HCT116 (cell line): ENCODE results near the gene OPCML. TPM values are rescaled to one million over a fixed set of nuclear protein-coding genes. Genes with fewer than 3 reads are reported as not detected.

Experiments used
- ATAC-seq: fragments of 200-7000 bp; cut with Tn5 transposase; 2 replicates; pipeline ENCODE4 v1.9.1; 2020; ENCODE audit warnings: mild to moderate bottlenecking, moderate library complexity
- BruUV-seq: library from RNA; stranded (reverse); fragments of 400-500 nt; replicated peaks from 2 replicates; lab custom pipeline; 2021; lab: Mats Ljungman, UMichigan
- CTCF ChIA-PET: fragments of 300-600 bp; sonication (Branson Sonifier 250); formaldehyde crosslinking; loops from one replicate; lab custom pipeline; 2021; ENCODE audit warnings: antibody characterized with exemption; lab: Charles Lee
- POLR2A ChIA-PET: fragments of 300-600, 350-600 bp; sonication (Branson Sonifier 250); formaldehyde crosslinking; loops from one replicate; lab custom pipeline; 2021; ENCODE audit warnings: antibody characterized with exemption; lab: Charles Lee
- RAD21 ChIA-PET, 2 experiments: fragments of 300-600 bp; sonication (Branson Sonifier 250); formaldehyde crosslinking; loops; one replicate each; lab custom pipeline; 2023; ENCODE audit warnings: low total read pairs in 2 of 2; ENCODE audit not compliant: uncharacterized antibody in 2 of 2, unreplicated experiment in 2 of 2, low non-redundant PET in 1 of 2; lab: Charles Lee
- DNase-seq: peaks from one replicate; pipeline ENCODE4 v3.0.0-alpha.2; 2010; ENCODE audit warnings: low read depth, low spot score
- H2AFZ ChIP-seq: fragments of 200-600 bp; shearing (Covaris generic), sonication (generic); 2 replicates; pipeline ENCODE4 v1.6.1; 2017; ENCODE audit warnings: low read depth, mixed run types, mixed read lengths, antibody characterized with exemption, low read length; ENCODE audit not compliant: poor library complexity, severe bottlenecking
- H3K27ac ChIP-seq: 2 replicates; pipeline ENCODE4 v1.5.1; 2012; ENCODE audit warnings: low read depth, low read length
- H3K27me3 ChIP-seq: fragments of 200-600 bp; sonication (generic); 2 replicates; pipeline ENCODE4 v1.6.1; 2016; ENCODE audit warnings: mixed run types, low read length, mixed read lengths; ENCODE audit not compliant: insufficient read depth
- H3K36me3 ChIP-seq, 2 experiments: fragments of 200-500 bp in 1 of 2; fragments of 200-600 bp in 1 of 2; sonication (Bioruptor generic) in 1 of 2; sonication (generic) in 1 of 2; 2 replicates each; pipeline versions ENCODE4 v1.5.1 to v1.6.1; 2014 to 2016; ENCODE audit warnings: low read length in 2 of 2, inconsistent platforms in 1 of 2, mixed read lengths in 1 of 2, mixed run types in 1 of 2; ENCODE audit not compliant: insufficient read depth in 2 of 2, control insufficient read depth in 1 of 2
- H3K4me1 ChIP-seq, 2 experiments: fragments of 200-600 bp in 1 of 2; sonication (generic) in 1 of 2; 2 replicates each; pipeline versions ENCODE4 v1.5.1 to v1.6.1; 2012 to 2017; ENCODE audit warnings: low read length in 2 of 2, inconsistent platforms in 1 of 2, mild to moderate bottlenecking in 1 of 2, mixed read lengths in 1 of 2, mixed run types in 1 of 2, moderate library complexity in 1 of 2; ENCODE audit not compliant: insufficient read depth in 2 of 2, control insufficient read depth in 1 of 2
- H3K4me2 ChIP-seq: fragments of 200-600 bp; sonication (generic); 2 replicates; pipeline ENCODE4 v1.6.1; 2017; ENCODE audit warnings: mixed run types, low read length, mixed read lengths
- H3K4me3 ChIP-seq, 2 experiments: fragments of 200-600 bp in 1 of 2; sonication (generic) in 1 of 2; replicated peaks in 1 of 2; 2 replicates each; pipeline ENCODE4 v1.5.1; 2011 to 2016; ENCODE audit warnings: low read length in 2 of 2, control low read depth in 1 of 2, low read depth in 1 of 2, mild to moderate bottlenecking in 1 of 2, mixed read lengths in 1 of 2, mixed run types in 1 of 2
- H3K79me2 ChIP-seq: fragments of 200-600 bp; sonication (generic); 2 replicates; pipeline ENCODE4 v1.6.1; 2017; ENCODE audit warnings: mild to moderate bottlenecking, mixed run types, low read length, moderate library complexity, mixed read lengths; ENCODE audit not compliant: insufficient read depth
- H3K9ac ChIP-seq: fragments of 200-600 bp; sonication (generic); 2 replicates; pipeline ENCODE4 v1.6.1; 2016; ENCODE audit warnings: low read length, mixed read lengths
- H3K9me2 ChIP-seq: fragments of 200-600 bp; sonication (generic), shearing (Covaris generic); 2 replicates; pipeline ENCODE4 v1.6.1; 2017; ENCODE audit warnings: mixed run types, mild to moderate bottlenecking, moderate library complexity; ENCODE audit not compliant: insufficient read depth
- H3K9me3 ChIP-seq, 2 experiments: fragments of 200-500 bp in 1 of 2; fragments of 200-600 bp in 1 of 2; sonication (Bioruptor generic) in 1 of 2; sonication (generic) in 1 of 2; 2 replicates each; pipeline ENCODE4 v1.6.1; 2014 to 2017; ENCODE audit warnings: low read length in 2 of 2, mixed read lengths in 2 of 2, inconsistent platforms in 1 of 2, low read depth in 1 of 2, mild to moderate bottlenecking in 1 of 2, mixed run types in 1 of 2, moderate library complexity in 1 of 2; ENCODE audit not compliant: control insufficient read depth in 1 of 2, insufficient read depth in 1 of 2
- H4K20me1 ChIP-seq: fragments of 200-600 bp; sonication (generic), shearing (Covaris generic); 2 replicates; pipeline ENCODE4 v1.6.1; 2017; ENCODE audit warnings: mixed run types, mild to moderate bottlenecking, moderate library complexity; ENCODE audit not compliant: insufficient read depth
- ATF3 ChIP-seq: IDR thresholded peaks from 2 replicates; pipeline ENCODE4 v1.6.1; 2012
- CEBPB ChIP-seq: IDR thresholded peaks from 2 replicates; pipeline ENCODE4 v1.6.1; 2012; ENCODE audit warnings: low read depth
- CTCF ChIP-seq, 3 experiments: fragments of 200-600 bp in 1 of 3; sonication (generic) in 1 of 3; IDR thresholded peaks in 2 of 3; conservative IDR thresholded peaks in 1 of 3; 2 replicates each; pipeline ENCODE4 v1.5.1; 2012 to 2017; ENCODE audit warnings: low read depth in 2 of 3, low read length in 2 of 3, antibody characterized with exemption in 1 of 3, borderline replicate concordance in 1 of 3, control low read depth in 1 of 3, mild to moderate bottlenecking in 1 of 3, mixed read lengths in 1 of 3, mixed run types in 1 of 3, moderate library complexity in 1 of 3; ENCODE audit not compliant: insufficient read depth in 1 of 3
- EGR1 ChIP-seq: IDR thresholded peaks from 2 replicates; pipeline ENCODE4 v1.6.1; 2012; ENCODE audit warnings: low read depth
- ELF1 ChIP-seq: IDR thresholded peaks from 2 replicates; pipeline ENCODE4 v1.6.1; 2012; ENCODE audit warnings: low read depth, borderline replicate concordance
- EZH2 ChIP-seq: fragments of 200-600 bp; sonication (generic); IDR thresholded peaks from 2 replicates; pipeline ENCODE4 v1.6.1; 2017; ENCODE audit warnings: antibody characterized with exemption, mixed run types
- EZH2phosphoT487 ChIP-seq: fragments of 200-600 bp; IDR thresholded peaks from 2 replicates; pipeline ENCODE4 v1.6.1; 2018; ENCODE audit warnings: antibody characterized with exemption, borderline replicate concordance
- FOSL1 ChIP-seq: IDR thresholded peaks from 2 replicates; pipeline ENCODE4 v1.6.1; 2012; ENCODE audit warnings: low read depth
- MAX ChIP-seq: IDR thresholded peaks from 2 replicates; pipeline ENCODE4 v1.6.1; 2012
- POLR2A ChIP-seq: IDR thresholded peaks from 2 replicates; pipeline ENCODE4 v1.7.0; 2011; ENCODE audit warnings: borderline replicate concordance; ENCODE audit not compliant: insufficient read depth, insufficient read length; ENCODE audit errors: extremely low read depth
- POLR2AphosphoS5 ChIP-seq: IDR thresholded peaks from 2 replicates; pipeline ENCODE4 v1.6.1; 2011; ENCODE audit warnings: mild to moderate bottlenecking, low read depth, low read length, moderate library complexity
- RAD21 ChIP-seq: IDR thresholded peaks from 2 replicates; pipeline ENCODE4 v1.6.1; 2012; ENCODE audit warnings: low read depth, mild to moderate bottlenecking
- REST ChIP-seq: IDR thresholded peaks from 2 replicates; pipeline ENCODE4 v1.6.1; 2012; ENCODE audit warnings: low read depth
- SIN3A ChIP-seq: IDR thresholded peaks from 2 replicates; pipeline ENCODE4 v1.6.1; 2012; ENCODE audit warnings: low read depth
- SP1 ChIP-seq: IDR thresholded peaks from 2 replicates; pipeline ENCODE4 v1.6.1; 2012; ENCODE audit warnings: low read depth
- SRF ChIP-seq: IDR thresholded peaks from 2 replicates; pipeline ENCODE4 v1.6.1; 2012; ENCODE audit warnings: low read depth
- TCF7L2 ChIP-seq: IDR thresholded peaks from 2 replicates; pipeline ENCODE4 v1.7.0; 2011; ENCODE audit warnings: borderline replicate concordance, inconsistent platforms; ENCODE audit not compliant: insufficient read depth, insufficient read length; ENCODE audit errors: extremely low read depth
- ZFX ChIP-seq: fragments of 450-650 bp; IDR thresholded peaks from 2 replicates; pipeline ENCODE4 v1.6.1; 2017
- ZNF274 ChIP-seq: fragments of 200-500 bp; sonication (Bioruptor generic); IDR thresholded peaks from 2 replicates; pipeline ENCODE4 v1.6.1; 2014; ENCODE audit warnings: mild to moderate bottlenecking, low read depth, low read length, inconsistent platforms
- intact Hi-C: fragments of 100-400 bp; cut with micrococcal nuclease; formaldehyde crosslinking; loops from 2 replicates; pipeline ENCODE4 v1.10.0; 2022
- total RNA-seq: library from RNA; stranded (reverse); gene quantifications from one replicate; pipeline ENCODE4 v1.2.1, GENCODE V29; 2021; ENCODE audit not compliant: unreplicated experiment

Gene OPCML
- total RNA-seq, 1 experiment from 2014 or later, result not detected

GRCh38 chr11:133222425-133223330 lies 309.6 kb downstream of the OPCML start:
- Histone ChIP-seq H4K20me1 (no peaks in the 10 kb centered on the region), H3K27me3 (no peaks in the 10 kb centered on the region), H3K4me3 (no peak overlapping the region), H3K36me3 (no peaks in the 10 kb centered on the region), H3K4me2 (no peak overlapping the region), H3K9ac (no peak overlapping the region), H3K9me3 (peaks cover 0 to 11% of the 10 kb centered on the region in 2 experiments; a peak in 2 of 4 replicates), H2AFZ (no peak overlapping the region), H3K9me2 (no peaks in the 10 kb centered on the region), H3K4me1 (no peaks in the 10 kb centered on the region), H3K27ac (no peak overlapping the region), H3K79me2 (no peaks in the 10 kb centered on the region)
- BruUV-seq, result no TSS peak
- intact Hi-C loops, result no loop called here
- ATAC-seq (no peak), DNase-seq (no peak)
- CTCF ChIA-PET, result no interaction called here
- TF ChIP-seq POLR2A, result no peak
- no peak for TF ChIP-seq CTCF (IDR thresholded peaks at IDR 0.05 in 2 of 3, conservative IDR thresholded peaks at IDR 0.05 in 1 of 3; ENCODE audit: borderline replicate concordance in 1 of 3, insufficient read depth in 1 of 3, low read depth in 2 of 3, low read length in 2 of 3)
- no peak for TF ChIP-seq EGR1
- no peak for TF ChIP-seq ZFX
- TF ChIP-seq SIN3A, result no peak
- no peak for TF ChIP-seq RAD21
- TF ChIP-seq ELF1, result no peak
- TF ChIP-seq EZH2phosphoT487, result no peak
- TF ChIP-seq ZNF274, result no peak
- no peak for TF ChIP-seq MAX
- TF ChIP-seq FOSL1, result no peak
- TF ChIP-seq EZH2, result no peak
- no peak for TF ChIP-seq REST
- no peak for TF ChIP-seq TCF7L2
- no peak for TF ChIP-seq SRF
- TF ChIP-seq CEBPB, result no peak
- no peak for TF ChIP-seq SP1
- TF ChIP-seq POLR2AphosphoS5, result no peak
- TF ChIP-seq ATF3, result no peak
- POLR2A ChIA-PET, result no interaction called here
- RAD21 ChIA-PET, result no interaction called here
